Muscle of arm (tissue), 12 donors: ENCODE measurements around the gene CD226. TPM values are rescaled to one million over a fixed set of nuclear protein-coding genes. Genes with fewer than 3 reads are reported as not detected.
"Not testable (repeated sequence)": the region's sequence is repeated elsewhere in the genome, so short reads cannot be mapped to it uniquely, and the experiment has no call there.

Experiments used
- DNase-seq: peaks from one replicate; pipeline ENCODE4 v3.0.0-alpha.2; 2013
- polyA plus RNA-seq, 12 donors: library from polyadenylated mRNA; unstranded; fragments of 120-200 nt; gene quantifications; one replicate each; pipeline ENCODE4 v1.2.1, GENCODE V29; 2013; ENCODE audit not compliant: insufficient read length in 12 of 12

CD226 gene
- polyA plus RNA-seq, 12 donors: 0.34 to 1.7 (median 0.76) TPM; not detected in 1

DNA sequence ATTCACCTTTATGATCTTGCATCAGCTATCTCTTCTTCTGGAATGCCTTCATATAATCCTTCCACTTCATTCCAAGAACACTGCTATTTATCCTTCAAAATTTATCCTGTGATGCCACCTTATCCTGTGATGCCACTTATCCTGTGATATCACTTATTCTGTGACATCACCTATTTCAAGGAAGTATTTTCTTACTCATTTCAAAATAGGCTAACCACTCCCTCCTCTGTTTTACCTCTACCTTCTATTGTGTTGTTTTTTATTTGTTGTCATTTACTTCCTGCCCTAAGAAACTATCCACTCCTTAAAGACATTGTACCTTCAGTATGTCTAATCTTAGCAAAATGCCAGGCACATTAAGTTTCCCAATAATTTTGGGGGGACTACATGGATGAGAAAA lies 38.8 kb downstream of the CD226 start:
- DNase-seq: no peak

DNA sequence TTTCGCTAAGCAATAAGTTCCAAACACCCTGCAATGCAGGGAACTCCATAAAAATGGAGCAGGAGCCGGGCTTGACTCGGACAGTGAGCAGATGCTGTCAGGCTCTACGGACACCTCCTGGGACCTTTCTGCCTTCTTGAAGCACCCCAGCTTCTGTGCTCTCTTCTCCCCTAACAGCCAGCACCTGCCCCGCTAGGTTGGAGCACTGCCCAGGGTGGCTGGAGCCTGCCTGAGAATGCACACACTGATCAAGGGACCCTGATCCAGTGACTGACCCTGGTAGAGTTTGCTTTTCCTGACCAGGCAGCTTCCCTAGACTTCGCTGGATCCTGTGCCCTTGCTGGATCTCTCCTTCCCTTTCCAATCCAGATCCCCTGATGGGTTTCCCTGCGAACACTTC lies 40.9 kb downstream of the CD226 start:
- no peak for DNase-seq

DNA sequence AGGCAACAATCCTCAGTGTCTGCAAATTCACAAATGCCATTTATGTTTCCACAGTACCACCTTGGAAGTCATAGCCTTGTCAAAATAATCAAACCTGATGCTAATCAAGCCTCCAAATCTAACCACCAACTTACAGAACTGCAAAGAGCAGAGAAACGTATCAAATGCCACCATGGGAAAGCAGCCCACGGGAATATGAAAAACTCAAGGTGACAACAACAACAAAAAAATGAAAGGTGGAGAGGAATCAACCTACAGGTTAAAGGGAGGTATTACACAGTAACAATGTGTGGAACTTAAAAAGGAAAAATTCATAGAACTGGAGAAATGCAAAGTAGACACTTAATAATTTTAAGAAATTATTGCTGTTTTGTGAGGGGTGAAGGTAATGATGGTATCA lies 46.7 kb downstream of the CD226 start:
- DNase-seq: no peak

DNA sequence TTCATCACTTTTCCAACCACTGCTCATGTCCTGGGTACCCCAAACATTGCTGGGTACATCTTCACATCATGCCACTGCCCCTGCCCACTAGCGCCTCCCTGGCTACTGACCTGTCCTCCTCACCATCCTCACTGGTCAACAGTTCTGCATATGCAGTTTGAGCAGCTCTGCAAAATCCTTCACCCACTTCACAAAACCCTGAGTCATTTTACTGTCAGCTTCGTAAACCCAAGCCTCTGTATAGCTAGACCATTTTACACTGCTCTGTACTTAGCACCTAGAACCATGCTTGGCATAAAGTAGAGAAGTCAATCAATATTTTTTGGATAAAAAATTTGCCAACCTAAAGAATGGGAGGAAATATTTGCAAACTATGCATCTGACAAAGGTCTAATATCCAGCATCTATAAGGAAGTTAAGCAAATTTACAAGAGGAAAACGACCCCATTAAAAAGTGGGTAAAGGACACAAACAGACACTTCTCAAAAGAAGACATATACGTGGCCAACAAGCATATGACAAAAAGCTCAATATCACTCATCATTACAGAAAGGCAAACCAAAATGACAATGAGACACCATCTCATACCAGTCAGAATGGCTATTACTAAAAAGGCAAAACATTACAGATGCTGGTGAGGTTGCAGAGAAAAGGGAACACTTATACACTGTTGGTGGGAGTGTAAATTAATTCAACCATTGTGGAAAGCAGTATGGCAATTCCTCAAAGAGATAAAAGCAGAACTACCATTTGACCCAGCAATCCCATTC lies 48.3 kb downstream of the CD226 start:
- not testable (repeated sequence) for DNase-seq

DNA sequence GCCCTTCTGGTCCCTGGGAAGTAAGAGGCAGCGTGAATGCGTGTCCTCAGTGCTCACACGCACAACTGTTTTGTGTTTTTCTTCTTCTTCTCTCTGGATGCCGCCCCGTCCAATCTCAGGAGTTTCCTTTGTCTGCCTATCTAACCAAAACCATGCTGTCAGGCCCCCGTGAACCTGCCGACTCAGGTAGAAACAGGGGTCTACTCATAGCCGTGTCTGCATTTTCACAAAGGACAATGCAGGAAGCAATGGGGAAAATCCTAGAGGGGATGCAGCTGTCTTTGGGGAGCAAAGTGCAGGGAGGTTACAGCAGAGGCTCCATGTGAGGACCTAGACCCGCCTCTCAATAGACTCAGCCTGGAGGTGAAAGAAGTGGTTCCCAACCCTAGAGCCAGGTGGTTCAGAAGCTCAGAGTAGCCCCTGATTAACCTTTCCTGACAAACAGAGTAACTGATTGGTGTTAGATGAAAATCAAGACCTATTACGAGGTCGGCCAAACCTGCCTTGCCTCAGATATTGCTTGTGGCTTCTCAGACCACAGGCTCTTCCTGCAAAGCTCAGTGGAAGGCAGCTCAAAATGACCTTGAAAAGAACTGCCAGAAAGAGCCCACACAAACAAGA lies 49.3 kb downstream of the CD226 start:
- DNase-seq: no peak

DNA sequence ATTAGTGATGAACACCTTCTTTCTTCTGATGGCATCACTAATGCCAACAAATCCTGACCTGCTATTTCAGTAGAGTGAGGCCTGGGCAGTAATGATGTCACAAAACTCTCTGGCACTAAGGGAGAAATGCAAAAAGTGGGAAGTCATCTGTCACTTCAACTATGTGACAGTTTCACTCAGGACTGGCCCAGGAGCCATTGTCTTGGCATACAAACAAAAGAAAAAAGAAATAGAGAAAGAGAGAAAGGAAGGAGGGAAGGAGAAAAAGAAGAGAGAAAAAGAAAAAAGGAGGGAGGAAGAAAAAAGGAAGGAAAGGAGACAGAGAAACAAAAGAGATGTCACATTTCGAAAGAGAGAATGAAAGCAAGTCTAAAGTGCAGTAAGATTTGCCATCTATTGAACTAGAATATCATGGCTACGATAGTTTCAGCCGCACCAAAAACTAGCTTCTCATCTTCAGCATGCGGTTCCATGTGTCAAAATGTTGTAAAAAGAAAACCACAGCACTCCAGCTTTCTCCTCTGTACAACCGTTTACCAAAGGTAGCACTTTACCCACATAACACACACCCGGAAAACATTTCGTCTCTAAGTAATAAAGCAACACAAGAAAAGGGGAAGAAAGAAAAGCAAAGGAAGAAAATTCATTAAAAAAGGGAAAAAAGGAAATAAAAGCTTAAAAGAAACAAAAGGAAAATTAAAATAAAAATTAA lies 50.1 kb downstream of the CD226 start:
- DNase-seq: no peak

DNA sequence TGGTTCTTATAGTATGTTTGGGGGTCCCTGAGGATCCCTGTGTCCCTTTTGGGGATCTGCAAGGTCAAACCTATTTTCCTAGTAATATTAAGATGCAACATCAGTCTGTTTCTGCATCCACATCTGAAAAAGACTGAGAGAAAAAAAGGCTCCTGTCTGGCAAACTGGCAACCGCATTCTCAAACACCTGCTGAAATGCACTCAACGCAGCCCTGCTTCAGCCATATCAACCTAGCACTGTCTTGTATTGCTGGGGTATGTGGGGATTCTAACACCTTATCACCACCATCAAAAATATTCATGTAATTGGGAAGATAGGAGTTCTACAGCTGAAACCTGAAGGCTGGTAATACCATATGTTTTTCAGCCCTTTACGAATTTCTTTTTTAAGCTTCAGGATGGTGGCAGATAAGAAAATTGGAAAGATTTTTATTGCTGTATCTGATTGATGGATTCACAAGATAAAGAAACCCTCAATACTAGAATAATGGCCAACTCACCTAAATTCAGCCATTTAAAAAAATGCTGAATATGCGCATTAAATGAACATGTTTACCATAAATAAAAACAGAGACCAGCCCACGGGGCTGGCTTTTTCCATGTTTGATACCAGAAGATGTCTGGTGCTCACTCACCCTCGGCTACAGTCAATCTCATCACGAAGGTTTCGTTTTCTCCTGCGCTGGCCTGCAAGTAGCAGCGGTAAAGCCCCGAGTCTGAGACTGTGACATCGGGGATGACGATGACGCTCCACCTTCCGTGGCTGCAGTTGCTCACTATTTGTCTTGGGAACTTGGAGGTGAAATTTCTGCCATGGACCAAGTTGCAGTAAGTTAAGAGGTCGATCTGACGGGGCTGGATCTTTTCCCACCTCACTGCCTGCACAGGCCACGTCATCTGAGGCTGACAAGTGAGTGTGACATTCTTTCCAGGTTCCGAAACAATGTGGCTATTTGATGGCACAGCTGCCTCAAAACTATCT lies 52.3 kb downstream of the CD226 start:
- DNase-seq: no peak

DNA sequence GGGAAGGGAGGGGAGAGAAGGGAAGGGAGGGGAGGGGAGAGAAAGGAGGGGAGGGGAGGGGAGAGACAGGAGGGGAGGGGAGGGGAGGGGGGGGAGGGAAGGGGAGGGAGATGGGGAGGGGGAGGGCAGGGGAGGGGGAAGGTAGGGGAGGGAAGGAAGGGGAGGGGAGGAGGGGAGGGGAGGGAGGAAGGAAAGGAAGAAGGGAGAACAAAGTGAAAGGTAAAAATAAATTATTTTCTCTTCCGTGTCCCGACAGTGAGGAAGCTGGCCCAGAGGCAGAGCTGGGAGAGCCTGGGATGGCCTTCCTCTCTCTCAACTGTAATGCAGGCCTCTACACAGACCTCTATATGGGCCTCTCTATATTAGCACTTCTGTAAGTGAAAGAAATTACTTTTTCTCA lies 53.2 kb downstream of the CD226 start:
- no peak for DNase-seq

DNA sequence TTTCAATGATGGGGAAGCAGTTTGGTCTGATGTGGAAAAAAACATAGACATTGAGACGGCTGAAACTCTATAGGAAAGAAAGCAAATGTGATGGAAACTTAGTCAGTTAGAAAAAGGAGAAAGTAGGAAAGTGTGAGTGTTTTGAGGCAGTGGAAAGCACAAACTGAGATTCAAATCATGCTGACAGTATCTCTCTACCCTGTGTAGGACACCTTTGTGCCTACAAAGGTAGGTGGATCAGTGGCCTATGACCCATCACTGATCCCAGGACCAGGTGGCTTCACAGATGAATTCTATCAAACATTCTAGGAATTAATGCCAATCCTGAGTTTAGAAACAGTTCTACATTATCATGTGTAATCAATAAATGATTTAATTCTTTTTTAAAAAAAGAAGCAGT lies 57.1 kb downstream of the CD226 start:
- DNase-seq: no peak

DNA sequence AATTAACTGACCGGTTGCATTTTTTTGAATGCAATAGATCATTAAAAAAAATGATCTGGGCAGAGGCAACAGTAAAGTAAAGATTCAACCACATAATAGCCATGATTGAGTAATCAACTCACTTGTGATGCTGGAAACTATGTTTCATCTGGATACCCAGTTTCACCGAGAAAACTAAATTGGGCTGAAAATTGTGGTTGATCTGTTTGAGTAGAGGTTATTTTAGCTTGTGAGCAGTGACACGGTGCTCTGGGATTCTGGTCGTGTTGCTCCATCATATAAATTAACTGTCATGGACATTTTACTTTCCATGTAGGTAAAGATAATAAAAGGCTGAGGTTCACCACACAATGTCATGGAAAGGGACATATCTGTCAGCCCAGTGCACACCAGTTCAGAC lies 58.7 kb downstream of the CD226 start:
- no peak for DNase-seq

DNA sequence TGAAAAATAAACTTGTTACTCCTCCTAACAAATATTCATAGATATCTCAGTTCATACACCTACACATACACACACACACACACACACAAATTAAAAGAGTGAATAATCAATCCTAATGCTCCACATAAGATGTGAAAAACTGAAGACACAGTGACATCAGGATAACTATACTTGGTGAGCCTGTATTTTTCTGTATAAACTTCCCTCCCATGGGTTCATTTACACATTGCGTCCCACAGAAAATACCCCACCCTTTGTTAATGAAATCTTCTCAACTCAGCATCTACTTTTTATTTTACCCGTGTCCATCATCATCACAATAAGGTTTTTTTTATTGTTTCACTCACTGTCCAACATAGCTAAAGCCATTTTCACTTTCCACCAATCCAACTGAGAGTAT lies 60.4 kb downstream of the CD226 start:
- no peak for DNase-seq

DNA sequence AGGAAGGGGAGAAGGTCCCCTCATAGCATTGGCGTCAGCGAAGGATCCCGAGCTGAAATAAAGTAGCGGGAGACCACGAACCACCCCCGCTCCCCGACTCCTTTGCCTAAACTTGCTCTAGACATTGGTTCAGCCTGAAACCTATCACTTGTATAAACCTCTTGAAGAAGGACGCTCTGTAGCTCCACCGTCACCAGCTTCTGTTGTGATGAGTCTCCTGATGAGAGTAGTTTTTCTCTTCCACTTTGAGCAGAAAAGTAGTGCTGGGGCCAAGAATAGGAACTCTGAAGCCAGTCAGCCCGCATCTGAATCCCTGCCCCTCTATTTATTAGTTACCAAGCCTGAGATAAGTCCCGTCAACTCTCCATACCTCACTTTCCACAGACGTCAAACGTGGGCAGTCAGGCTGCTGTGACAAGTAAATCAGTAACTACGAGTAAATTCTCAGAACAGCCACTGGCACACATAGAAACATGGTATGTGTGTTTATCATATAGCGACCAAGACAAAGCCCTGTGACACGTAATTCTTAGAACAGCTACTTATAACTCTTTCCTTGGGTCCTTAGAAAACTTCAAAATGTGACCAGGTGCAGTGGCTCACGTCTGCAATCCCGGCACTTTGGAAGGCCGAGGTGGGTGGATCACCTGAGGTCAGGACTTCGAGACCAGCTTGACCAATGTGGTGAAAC lies 61.7 kb downstream of the CD226 start:
- DNase-seq: no peak

DNA sequence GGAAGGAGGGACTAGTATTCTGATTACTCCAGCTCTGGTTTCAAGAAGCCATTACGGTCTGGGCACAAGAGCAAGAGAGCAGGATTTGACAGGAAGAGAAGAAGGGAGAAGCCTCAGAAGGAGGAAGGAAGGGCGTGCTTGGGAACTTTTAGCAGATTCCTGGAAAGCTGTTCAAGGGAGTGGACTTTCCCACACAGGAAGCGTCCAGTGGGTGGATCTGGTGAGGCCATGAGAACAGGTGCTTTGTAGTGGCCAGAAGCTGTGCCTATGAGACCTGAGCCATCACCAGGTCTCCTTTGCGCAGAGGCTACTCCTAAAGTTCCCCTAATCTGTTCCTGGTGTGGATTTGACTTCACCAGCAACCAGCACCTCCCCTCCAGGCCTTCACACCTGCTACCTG lies 62.3 kb downstream of the CD226 start:
- no peak for DNase-seq

DNA sequence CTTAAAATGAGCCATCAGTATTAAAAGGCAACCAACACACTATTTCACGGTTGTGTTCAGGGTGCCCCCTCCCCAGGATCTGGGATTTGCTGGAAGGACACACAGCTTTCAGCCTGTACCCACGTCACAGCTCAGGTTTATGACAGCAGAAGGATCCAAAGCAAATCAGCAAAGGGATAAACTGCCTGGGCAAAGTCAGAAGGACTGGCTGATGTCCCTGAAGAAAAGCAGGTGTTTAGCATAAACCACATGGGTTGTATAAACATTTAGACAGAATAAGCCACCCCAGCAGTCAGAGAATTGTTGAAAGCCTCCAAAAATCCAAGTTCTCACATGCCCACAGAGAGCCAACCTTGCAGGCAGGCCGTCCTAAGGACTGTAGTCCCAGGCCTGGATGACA lies 63.9 kb downstream of the CD226 start:
- DNase-seq: no peak

DNA sequence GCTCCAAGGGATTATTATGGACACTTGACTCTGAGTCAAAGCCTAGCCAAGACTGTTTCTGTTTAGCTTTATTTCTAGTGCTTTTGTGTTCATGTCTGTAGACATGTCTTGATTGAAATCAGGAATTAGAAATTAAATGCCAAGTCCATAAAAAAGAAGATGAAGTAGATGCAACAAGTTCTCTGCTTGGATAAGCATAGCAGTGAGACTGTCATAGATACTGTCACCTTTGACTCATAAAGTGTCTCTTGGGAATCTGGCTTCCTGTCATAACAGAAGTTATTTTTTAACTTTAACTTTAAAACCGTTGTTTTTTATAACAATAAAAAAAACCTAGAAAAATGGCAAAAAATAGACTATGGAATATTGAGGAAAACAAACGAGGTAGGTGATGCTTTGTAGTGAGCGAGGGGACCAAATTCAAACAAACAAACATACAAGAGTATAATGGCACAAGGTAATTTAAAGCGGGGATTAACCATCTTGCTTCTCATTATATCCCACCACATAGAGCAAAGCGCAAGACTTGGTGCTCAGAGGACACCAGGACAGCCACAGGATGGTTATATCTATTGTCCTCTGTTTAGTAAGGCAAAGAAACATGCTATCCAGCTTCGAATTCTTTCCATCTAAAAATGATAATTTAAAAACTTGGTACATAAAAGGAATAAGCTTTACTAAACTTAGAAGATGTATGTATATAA lies 64.6 kb downstream of the CD226 start:
- no peak for DNase-seq

DNA sequence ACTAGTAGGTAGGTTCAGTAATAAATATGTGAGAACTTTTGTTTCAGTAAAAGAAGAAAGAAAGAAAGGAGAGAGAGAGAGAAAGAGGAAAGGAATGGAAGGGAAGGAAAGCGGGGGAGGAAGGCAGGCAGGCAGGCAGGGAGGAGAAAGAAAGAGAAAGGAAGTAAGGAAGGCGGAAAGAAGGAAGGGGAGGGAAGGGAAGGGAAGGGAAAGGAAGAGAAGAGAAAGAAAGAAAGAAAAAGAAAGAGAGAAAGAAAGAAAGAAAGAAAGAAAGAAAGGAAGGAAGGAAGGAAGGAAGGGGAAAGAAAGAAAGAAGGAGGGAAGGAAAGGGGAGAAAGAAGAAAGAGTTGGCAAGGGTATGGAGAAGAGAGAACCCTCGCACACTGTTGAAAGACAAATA lies 67.6 kb downstream of the CD226 start:
- DNase-seq: no peak

DNA sequence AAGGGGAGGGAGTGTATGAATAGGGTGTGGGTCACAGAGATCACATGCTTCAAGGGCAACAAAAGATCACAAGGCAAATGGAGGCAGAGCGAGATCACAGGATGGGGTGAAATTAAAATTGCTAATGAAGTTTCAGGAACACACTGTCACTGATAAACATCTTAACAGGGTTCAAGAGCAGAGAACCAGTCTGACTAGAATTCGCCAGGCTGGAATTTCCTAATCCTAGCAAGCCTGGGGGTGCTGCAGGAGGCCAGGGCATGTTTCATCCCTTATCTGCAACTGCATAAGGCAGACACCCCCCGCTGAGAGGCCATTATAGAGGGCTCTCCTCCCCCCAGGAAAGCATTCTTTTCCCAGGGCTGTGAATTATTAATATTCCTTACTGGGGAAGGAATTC lies 68.6 kb downstream of the CD226 start:
- DNase-seq: not testable (repeated sequence)

DNA sequence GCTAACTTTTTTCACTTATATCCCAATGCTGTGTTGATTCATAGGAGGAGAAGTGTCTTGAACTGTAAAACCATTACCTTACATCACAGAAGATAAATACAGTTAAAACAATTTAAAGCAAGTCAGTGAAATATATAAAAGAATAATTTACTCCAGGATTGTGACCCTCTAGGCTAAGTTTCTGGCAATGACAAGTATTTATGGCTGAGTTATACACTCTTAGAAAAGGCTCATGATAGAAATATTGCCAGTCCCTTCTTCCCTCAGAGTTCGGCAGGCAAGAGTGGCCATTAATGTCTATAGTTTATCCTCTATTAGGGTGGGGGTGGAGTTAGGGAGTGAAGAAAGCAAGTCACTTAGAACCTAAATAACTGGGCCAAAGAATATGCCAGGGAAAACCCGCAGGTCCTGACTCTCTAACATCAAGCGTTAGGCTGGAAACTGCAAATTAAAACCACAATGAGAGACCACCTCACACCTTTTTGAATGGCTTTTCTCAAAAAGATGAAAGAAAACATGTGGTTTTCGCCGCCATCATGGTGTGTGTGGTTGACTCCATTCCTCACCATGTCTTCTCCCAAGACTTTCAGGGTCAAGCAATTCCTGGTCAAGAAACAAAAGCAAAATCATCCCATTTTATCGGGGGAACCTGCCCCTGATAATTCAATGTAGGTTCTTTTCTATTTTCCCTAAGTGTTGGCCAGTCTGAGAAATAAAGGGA lies 69.3 kb downstream of the CD226 start:
- no peak for DNase-seq

DNA sequence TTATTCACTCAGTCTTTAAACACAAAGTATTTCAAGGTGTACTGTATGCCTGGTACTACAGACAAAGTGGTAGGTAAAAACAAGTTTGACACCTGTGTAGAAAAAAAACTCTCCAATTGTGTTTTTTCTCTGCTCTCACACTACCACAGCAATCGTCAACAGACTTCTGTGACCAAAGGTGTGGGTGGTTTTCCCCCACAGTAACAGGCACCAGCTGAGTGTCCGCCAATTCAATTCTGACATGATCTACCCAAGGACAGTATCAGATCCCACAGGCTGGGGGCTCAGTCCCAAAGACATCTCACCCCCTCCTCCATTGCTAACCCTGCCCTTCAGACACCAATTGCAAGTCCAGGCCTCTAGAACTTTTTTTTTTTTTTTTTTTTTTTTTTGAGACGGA lies 71.2 kb downstream of the CD226 start:
- DNase-seq: no peak

DNA sequence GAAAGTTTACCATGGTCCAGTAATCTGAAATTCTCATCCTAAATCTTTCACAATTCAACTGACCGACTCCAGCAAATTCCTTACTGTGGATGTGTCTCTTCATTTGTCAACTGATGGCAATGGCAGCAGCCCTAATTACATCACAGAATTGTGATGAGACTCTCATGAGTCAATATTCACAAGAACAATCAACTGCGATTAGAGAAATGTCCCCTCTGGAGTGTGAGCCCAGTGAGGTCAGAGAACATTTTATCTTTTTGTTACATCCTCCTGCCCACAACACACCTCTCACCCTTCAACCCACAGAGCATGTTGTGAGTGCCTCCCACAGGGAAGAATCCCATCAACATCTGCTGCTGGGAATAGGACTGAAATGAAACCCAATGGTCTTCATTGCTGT lies 73.6 kb downstream of the CD226 start:
- no peak for DNase-seq
